Uterus (tissue), 2 donors: Measurements from ENCODE around the gene COX5A.

Experiments
- POLR2A ChIP-seq, 2 donors: fragments of 450-650 bp; IDR thresholded peaks; one replicate each; pipeline ENCODE4 v1.6.1; 2016; ENCODE audit warnings: antibody characterized with exemption in 2 of 2, mild to moderate bottlenecking in 1 of 2, moderate library complexity in 1 of 2
- TF ChIP-seq, protein P1 (sequence below), 4 experiments: fragments of 200-600 bp in 2 of 4; fragments of 450-650 bp in 2 of 4; sonication (generic) in 2 of 4; IDR thresholded peaks; one replicate each; pipeline ENCODE4 v1.5.1; 2016 to 2019; ENCODE audit warnings: antibody characterized with exemption in 4 of 4, mild to moderate bottlenecking in 2 of 4, moderate library complexity in 1 of 4

DNA sequence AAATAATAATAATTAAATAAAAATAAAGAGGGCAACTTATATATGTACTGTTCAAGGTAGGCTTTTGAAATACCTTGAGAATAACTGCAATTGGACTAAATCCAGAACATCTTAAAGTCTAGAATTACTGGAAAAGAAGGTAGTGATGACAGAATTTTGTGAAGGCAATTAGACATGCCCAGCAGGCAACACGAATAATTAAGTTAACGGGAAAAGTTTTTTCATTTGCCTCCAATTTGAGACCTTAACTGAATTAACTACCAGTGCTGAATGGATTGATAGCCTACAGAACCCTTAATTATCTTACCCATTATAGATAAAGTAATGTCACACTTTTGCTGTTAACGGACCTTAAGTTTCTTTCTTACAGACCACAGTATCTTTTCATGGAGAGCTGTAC, 13.3 kb downstream of the COX5A start:
- TF ChIP-seq, protein P1, sequence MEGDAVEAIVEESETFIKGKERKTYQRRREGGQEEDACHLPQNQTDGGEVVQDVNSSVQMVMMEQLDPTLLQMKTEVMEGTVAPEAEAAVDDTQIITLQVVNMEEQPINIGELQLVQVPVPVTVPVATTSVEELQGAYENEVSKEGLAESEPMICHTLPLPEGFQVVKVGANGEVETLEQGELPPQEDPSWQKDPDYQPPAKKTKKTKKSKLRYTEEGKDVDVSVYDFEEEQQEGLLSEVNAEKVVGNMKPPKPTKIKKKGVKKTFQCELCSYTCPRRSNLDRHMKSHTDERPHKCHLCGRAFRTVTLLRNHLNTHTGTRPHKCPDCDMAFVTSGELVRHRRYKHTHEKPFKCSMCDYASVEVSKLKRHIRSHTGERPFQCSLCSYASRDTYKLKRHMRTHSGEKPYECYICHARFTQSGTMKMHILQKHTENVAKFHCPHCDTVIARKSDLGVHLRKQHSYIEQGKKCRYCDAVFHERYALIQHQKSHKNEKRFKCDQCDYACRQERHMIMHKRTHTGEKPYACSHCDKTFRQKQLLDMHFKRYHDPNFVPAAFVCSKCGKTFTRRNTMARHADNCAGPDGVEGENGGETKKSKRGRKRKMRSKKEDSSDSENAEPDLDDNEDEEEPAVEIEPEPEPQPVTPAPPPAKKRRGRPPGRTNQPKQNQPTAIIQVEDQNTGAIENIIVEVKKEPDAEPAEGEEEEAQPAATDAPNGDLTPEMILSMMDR (IDR thresholded peaks at IDR 0.05) = no peak
- TF ChIP-seq POLR2A (IDR thresholded peaks at IDR 0.05) = no peak
